GM13976 (cell line): Measurements from ENCODE around the gene CRB1.

Experiments
- DNase-seq: peaks from one replicate; pipeline ENCODE4 v3.0.0; 2012; ENCODE audit warnings: low spot score
- CTCF ChIP-seq: IDR thresholded peaks from 2 replicates; pipeline ENCODE4 v1.5.1; 2012; ENCODE audit warnings: borderline replicate concordance, mild to moderate bottlenecking; ENCODE audit not compliant: insufficient read depth; ENCODE audit errors: extremely low read depth, missing control alignments, control extremely low read depth
- in situ Hi-C: fragments of 300-500 bp; cut with MboI; formaldehyde crosslinking; loops from one replicate; pipeline ENCODE4 v1.12.0; 2022; ENCODE audit warnings: low sequenced_read_pairs, mixed read lengths, inconsistent platforms; ENCODE audit not compliant: unreplicated experiment

CRB1 gene

GRCh38 chr1:197333041-197333440, 65.0 kb downstream of the CRB1 start:
- DNase-seq, result no peak
- TF ChIP-seq CTCF, result no peak
- in situ Hi-C loops, result no loop called here

GRCh38 chr1:197336571-197336970, 68.5 kb downstream of the CRB1 start:
- DNase-seq, result no peak
- in situ Hi-C loops, result no loop called here
- no peak for TF ChIP-seq CTCF

- in situ Hi-C loops, result no loop called here
- no peak for DNase-seq
- TF ChIP-seq CTCF, result no peak
These were observed 71.3 kb downstream of the CRB1 start for GRCh38 chr1:197339106-197340060.

GRCh38 chr1:197341626-197342025, 73.6 kb downstream of the CRB1 start:
- no peak for TF ChIP-seq CTCF
- no peak for DNase-seq
- in situ Hi-C loops, result no loop called here

GRCh38 chr1:197342044-197342565, 74.1 kb downstream of the CRB1 start:
- in situ Hi-C loops, result no loop called here
- DNase-seq, result no peak
- no peak for TF ChIP-seq CTCF

GRCh38 chr1:197342669-197343068, 74.6 kb downstream of the CRB1 start:
- TF ChIP-seq CTCF, result no peak
- DNase-seq, result no peak
- in situ Hi-C loops, result no loop called here
